ENCODE data around the gene STPG3. TPM values are rescaled to one million over a fixed set of nuclear protein-coding genes. Genes with fewer than 3 reads are reported as not detected.
A peak's percentile ranks its signal among the peaks of the same experiment; 100 is the strongest.

STPG3 gene
- polyA plus RNA-seq, 2 of the 4 experiments (the other 2 are of a cell fraction): not detected

DNA sequence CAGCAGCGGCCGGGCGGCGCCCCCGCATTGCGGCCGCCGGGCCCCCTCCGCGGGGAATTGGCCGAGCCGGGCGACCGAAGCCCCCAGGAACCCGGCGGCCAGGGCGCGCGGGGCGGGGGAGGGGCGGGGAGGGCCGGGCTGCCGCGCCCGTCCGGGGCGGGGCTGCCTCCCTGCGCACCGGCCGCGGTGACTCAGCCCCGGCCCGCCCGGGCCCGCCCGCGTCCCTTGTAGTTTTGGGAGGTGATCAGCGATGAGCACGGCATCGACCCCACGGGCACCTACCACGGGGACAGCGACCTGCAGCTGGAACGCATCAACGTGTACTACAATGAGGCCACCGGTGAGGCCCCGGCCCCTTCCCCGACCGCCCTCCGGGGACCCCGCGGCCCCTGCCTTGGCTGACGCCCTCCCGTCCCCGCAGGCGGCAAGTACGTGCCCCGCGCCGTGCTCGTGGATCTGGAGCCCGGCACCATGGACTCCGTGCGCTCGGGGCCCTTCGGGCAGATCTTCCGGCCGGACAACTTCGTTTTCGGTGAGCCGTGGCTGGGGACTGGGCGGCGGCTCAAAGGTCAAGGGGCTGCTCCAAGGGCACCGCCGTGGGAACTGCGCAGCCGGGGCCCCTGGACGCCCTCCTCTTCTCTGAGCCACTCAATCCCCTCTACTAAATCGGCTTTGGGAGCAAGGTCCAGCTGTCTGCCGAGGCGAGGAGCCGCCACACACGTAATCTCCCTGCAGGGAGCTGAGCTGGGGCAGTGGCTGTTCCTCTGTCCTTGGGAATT is 9.4 kb upstream of the STPG3 start:
- DNase-seq (ENCODE audit: low read depth in 1 of 2, low spot score in 1 of 2) (no peak), FAIRE-seq (no peak), ATAC-seq (peak in 1 of 2 experiments; percentile 1; a peak in 1 of 6 replicates)
- H3K9me3 ChIP-seq: no peaks in the 10 kb centered on the region
- H3K4me1 ChIP-seq: peaks cover 48% of the 10 kb centered on the region
- TF ChIP-seq SREBF2 (IDR thresholded peaks at IDR 0.05) (no peak), RAD21 (conservative IDR thresholded peaks at IDR 0.05 in 1 of 2, IDR thresholded peaks at IDR 0.05 in 1 of 2) (no peak), NR3C1 (IDR thresholded peaks at IDR 0.05) (no peak), NFE2L2 (conservative IDR thresholded peaks at IDR 0.05; ENCODE audit: low read length) (no peak), JUNB (IDR thresholded peaks at IDR 0.05) (no peak), FOSL2 (IDR thresholded peaks at IDR 0.05) (peak; percentile 42; the same call in 1 of the 2 replicates), FOSL2 (CRISPR knock-in tag; IDR thresholded peaks at IDR 0.05) (peak; percentile 50), HEYL (CRISPR knock-in tag; IDR thresholded peaks at IDR 0.05) (no peak), MAZ (IDR thresholded peaks at IDR 0.05; ENCODE audit: borderline replicate concordance, low read depth, low read length) (no peak), CHD2 (IDR thresholded peaks at IDR 0.05; ENCODE audit: low read length, partially characterized antibody) (no peak), RARB (CRISPR knock-in tag; IDR thresholded peaks at IDR 0.05) (no peak), JUN (IDR thresholded peaks at IDR 0.05) (peak in 1 of 2 experiments; percentile 78; a peak in 3 of 5 replicates), FOSB (CRISPR knock-in tag; IDR thresholded peaks at IDR 0.05) (no peak), EHF (CRISPR knock-in tag; IDR thresholded peaks at IDR 0.05) (no peak), ZSCAN20 (CRISPR knock-in tag; IDR thresholded peaks at IDR 0.05) (no peak), CEBPB (IDR thresholded peaks at IDR 0.05) (no peak), CHD4 (IDR thresholded peaks at IDR 0.05; ENCODE audit: borderline replicate concordance) (no peak), RFX5 (IDR thresholded peaks at IDR 0.05) (no peak), EHMT2 (IDR thresholded peaks at IDR 0.05; ENCODE audit: low read depth) (no peak), TFCP2L1 (CRISPR knock-in tag; IDR thresholded peaks at IDR 0.05) (no peak)
- TF ChIP-seq, protein P1, sequence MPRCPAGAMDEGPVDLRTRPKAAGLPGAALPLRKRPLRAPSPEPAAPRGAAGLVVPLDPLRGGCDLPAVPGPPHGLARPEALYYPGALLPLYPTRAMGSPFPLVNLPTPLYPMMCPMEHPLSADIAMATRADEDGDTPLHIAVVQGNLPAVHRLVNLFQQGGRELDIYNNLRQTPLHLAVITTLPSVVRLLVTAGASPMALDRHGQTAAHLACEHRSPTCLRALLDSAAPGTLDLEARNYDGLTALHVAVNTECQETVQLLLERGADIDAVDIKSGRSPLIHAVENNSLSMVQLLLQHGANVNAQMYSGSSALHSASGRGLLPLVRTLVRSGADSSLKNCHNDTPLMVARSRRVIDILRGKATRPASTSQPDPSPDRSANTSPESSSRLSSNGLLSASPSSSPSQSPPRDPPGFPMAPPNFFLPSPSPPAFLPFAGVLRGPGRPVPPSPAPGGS (IDR thresholded peaks at IDR 0.05): 0 out of 3 replicates have a peak, but pooled peaks have one; percentile 46
- TF ChIP-seq, protein P2, sequence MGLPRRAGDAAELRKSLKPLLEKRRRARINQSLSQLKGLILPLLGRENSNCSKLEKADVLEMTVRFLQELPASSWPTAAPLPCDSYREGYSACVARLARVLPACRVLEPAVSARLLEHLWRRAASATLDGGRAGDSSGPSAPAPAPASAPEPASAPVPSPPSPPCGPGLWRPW (IDR thresholded peaks at IDR 0.05): no peak
- TF ChIP-seq, protein P3, sequence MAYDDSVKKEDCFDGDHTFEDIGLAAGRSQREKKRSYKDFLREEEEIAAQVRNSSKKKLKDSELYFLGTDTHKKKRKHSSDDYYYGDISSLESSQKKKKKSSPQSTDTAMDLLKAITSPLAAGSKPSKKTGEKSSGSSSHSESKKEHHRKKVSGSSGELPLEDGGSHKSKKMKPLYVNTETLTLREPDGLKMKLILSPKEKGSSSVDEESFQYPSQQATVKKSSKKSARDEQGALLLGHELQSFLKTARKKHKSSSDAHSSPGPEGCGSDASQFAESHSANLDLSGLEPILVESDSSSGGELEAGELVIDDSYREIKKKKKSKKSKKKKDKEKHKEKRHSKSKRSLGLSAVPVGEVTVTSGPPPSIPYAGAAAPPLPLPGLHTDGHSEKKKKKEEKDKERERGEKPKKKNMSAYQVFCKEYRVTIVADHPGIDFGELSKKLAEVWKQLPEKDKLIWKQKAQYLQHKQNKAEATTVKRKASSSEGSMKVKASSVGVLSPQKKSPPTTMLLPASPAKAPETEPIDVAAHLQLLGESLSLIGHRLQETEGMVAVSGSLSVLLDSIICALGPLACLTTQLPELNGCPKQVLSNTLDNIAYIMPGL (CRISPR knock-in tag; IDR thresholded peaks at IDR 0.05; ENCODE audit: borderline replicate concordance): no peak
- TF ChIP-seq, protein P4, sequence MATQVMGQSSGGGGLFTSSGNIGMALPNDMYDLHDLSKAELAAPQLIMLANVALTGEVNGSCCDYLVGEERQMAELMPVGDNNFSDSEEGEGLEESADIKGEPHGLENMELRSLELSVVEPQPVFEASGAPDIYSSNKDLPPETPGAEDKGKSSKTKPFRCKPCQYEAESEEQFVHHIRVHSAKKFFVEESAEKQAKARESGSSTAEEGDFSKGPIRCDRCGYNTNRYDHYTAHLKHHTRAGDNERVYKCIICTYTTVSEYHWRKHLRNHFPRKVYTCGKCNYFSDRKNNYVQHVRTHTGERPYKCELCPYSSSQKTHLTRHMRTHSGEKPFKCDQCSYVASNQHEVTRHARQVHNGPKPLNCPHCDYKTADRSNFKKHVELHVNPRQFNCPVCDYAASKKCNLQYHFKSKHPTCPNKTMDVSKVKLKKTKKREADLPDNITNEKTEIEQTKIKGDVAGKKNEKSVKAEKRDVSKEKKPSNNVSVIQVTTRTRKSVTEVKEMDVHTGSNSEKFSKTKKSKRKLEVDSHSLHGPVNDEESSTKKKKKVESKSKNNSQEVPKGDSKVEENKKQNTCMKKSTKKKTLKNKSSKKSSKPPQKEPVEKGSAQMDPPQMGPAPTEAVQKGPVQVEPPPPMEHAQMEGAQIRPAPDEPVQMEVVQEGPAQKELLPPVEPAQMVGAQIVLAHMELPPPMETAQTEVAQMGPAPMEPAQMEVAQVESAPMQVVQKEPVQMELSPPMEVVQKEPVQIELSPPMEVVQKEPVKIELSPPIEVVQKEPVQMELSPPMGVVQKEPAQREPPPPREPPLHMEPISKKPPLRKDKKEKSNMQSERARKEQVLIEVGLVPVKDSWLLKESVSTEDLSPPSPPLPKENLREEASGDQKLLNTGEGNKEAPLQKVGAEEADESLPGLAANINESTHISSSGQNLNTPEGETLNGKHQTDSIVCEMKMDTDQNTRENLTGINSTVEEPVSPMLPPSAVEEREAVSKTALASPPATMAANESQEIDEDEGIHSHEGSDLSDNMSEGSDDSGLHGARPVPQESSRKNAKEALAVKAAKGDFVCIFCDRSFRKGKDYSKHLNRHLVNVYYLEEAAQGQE (IDR thresholded peaks at IDR 0.05): no peak
- TF ChIP-seq, protein P5, sequence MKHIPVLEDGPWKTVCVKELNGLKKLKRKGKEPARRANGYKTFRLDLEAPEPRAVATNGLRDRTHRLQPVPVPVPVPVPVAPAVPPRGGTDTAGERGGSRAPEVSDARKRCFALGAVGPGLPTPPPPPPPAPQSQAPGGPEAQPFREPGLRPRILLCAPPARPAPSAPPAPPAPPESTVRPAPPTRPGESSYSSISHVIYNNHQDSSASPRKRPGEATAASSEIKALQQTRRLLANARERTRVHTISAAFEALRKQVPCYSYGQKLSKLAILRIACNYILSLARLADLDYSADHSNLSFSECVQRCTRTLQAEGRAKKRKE (CRISPR knock-in tag; IDR thresholded peaks at IDR 0.05; ENCODE audit: low read depth): no peak
- CTCF ChIA-PET: interaction anchor here (1.0 to 13.1 kb wide), 9 partner anchors 8 to 212 kb away, joined by 3 to 236 read pairs (median 3); partner anchors contain the start of genes CYSRT1, NELFB, NRARP and RNF208
- POLR2A ChIA-PET: interaction anchor here (0.6 to 3.3 kb wide), 21 partner anchors 8 to 407 kb away, joined by 3 to 97 read pairs (median 9); partner anchors contain the start of genes ANAPC2, DPP7, MAN1B1 and NELFB
- peak overlapping the region; percentile 91 for H3K4me3 ChIP-seq
- H3K27ac ChIP-seq: peak overlapping the region; percentile 98 to 99
- H3K4me2 ChIP-seq: peak overlapping the region; percentile 98
- 3% methylated on average over 28 of the region's 83 CpGs for WGBS (ENCODE audit: missing lambda C conversion rate)
